IPS-NIHi11 (cell line): ENCODE measurements around the gene SNX3.
"Not testable (repeated sequence)": the region's sequence is repeated elsewhere in the genome, so short reads cannot be mapped to it uniquely, and the experiment has no call there.

Experiments
- DNase-seq: peaks from one replicate; pipeline ENCODE4 v3.0.0; 2012; ENCODE audit warnings: mixed read lengths, low spot score

Gene SNX3

DNA sequence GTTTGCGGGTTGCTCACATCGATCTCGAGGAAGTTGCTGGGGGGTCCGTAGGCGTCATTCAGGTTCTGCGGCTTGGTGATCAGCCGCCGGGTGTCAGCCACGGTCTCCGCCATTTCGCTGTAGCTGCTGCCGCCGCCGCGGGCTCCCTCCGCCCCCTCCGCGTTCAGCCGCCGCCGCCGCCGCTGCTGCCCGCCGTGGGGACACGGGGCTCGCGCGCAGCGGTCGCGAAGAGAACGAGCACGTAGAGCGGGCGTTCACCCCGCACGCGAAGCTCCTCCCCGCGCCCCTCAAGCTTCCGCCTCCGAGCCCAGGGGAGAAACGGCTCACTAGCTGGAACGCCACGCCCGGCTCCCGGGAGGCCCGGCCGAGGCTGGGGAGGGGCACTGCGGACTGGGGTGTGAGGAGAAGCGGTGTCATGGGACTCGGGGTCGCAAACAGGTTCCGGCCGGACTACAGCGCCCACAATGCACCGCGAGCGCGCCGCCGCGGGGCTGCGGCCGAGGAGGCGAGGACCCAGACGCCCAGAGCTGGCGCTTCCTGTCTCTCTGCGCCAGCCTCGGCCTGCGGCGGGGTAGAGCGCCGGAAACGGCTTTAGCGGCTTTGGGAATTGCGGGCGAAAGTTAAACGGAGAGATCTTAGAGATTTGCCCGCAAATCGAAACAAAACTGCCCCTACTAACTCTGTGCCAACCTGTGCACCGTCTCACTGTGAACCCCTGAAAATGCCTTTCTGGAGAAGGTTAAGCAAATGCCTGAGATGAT lies at the start of gene SNX3:
SNX3 (minus strand) TSS at position 232 of the 761 bp plus-strand sequence; CDS start at position 113, 119 bp downstream.
- peak; percentile 97 for DNase-seq

DNA sequence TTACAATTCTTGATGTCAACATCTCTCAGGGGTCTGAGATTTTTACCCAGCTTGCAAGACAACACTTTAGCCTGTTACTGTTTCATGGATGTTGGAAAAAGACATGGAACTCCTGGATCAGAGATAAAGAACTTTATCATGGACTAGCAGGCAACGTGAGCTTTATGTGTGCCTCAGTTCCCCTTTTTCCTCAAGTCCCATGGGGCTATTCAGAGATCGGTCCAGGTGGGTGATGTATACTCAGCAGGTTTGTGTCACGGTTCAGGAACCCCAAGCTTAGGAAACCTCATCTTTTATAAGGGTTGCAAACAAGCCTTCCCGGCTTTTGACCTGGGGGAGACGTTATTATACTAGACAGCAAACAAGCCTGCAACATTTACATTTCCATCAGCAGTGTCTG lies 49.0 kb upstream of the SNX3 start:
- DNase-seq: no peak

DNA sequence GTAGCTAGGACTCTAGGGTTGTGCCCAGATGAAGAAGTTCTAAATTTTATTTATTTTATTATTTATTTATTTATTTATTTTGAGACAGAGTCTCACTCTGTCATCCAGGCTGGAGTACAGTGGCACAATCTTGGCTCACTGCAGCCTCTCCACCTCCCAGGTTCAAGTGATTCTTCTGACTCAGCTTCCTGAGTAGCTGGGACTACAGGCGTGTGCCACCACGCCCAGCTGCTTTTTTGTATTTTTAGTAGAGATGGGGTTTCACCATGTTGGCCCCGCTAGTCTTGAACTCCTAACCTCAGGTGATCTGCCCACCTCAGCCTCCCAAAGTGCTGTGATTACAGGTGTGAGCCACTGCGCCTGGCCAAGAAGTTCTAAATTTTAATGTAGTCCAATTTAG lies 47.8 kb upstream of the SNX3 start:
- not testable (repeated sequence) for DNase-seq

GRCh38 chr6:108304646-108305045 lies 43.8 kb upstream of the SNX3 start:
- no peak for DNase-seq

GRCh38 chr6:108302386-108302785 lies 41.5 kb upstream of the SNX3 start:
- no peak for DNase-seq

GRCh38 chr6:108295676-108296075 lies 34.8 kb upstream of the SNX3 start:
- DNase-seq: no peak

GRCh38 chr6:108294727-108295625 lies 34.1 kb upstream of the SNX3 start, which contains the start of gene AFG1L:
Gene AFG1L, plus strand, starts transcription at chr6:108295054. Its CDS starts 26 bp downstream, at chr6:108295080.
- peak; percentile 94 for DNase-seq

DNA sequence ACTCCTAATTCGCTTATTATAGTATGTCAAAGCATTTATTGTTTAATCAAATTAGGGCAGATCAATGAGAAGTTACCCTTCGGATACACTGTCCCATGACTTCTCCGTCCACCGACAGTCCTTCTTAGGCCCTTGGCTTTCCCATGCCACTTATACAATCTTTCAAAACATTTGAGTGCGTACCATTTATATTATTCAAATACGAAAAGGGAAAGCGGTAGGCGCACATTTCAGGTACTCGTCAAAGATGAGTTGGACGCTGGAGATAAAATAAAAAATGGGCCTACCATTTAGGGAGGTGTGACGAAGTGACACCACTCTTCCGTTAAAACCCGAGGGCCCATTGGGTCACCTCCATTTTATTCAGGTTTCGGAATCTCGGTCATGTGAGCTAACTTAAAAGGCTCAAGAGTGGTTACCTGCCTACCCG lies 33.5 kb upstream of the SNX3 start:
- DNase-seq: no peak

GRCh38 chr6:108293527-108294296 lies 32.9 kb upstream of the SNX3 start:
- no peak for DNase-seq

DNA sequence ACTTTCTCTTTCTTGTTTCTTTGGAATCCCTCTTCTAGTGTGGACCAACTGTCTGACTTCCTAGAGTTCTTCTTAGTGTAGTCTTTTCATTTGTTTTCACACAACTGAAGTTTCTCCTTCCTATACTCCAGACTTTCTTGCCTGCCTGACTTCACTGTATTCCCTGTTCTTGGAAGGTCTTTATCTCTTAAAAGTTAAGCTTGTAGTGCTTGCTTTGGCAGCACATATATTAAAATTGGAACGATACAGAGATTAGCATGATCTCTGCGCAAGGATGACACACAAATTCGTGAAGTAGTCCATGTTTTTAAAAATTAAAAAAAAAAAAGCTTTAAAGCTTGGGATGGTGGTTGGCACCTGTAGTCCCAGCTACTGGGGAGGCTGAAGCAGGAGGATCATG lies 31.7 kb upstream of the SNX3 start:
- DNase-seq: not testable (repeated sequence)

- no peak for DNase-seq
Measured at GRCh38 chr6:108291091-108291490, 30.3 kb upstream of the SNX3 start.

- DNase-seq: no peak
Measured at GRCh38 chr6:108288742-108289141, 27.9 kb upstream of the SNX3 start.

- DNase-seq: no peak
Measured at GRCh38 chr6:108287373-108287772, 26.5 kb upstream of the SNX3 start.

- DNase-seq: no peak
Measured at GRCh38 chr6:108286366-108286765, 25.5 kb upstream of the SNX3 start.

DNA sequence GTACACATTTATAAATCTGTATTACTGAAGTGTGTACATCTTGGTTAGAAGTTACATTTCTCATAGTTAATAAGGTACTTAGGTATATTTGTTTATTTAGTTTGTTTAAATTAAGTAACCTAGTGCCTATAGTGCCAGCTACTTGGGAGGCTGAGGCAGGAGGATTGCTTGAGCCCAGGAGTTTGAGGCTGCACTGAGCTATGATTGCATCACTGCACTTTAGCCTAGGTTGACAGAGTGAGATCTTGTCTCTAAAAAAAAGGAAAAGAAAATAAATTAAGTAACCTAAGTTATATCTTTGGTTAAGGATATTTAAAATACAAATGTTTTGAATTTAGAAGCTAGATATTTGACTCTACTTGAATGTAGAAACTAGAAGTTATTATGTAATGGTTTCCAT lies 24.5 kb upstream of the SNX3 start:
- no peak for DNase-seq

- no peak for DNase-seq
Measured at GRCh38 chr6:108277831-108278230, 17.0 kb upstream of the SNX3 start.

GRCh38 chr6:108277295-108277694 lies 16.5 kb upstream of the SNX3 start:
- DNase-seq: no peak

- DNase-seq: no peak
Measured at GRCh38 chr6:108275976-108276375, 15.1 kb upstream of the SNX3 start.

- DNase-seq: no peak
Measured at GRCh38 chr6:108274546-108274945, 13.7 kb upstream of the SNX3 start.

DNA sequence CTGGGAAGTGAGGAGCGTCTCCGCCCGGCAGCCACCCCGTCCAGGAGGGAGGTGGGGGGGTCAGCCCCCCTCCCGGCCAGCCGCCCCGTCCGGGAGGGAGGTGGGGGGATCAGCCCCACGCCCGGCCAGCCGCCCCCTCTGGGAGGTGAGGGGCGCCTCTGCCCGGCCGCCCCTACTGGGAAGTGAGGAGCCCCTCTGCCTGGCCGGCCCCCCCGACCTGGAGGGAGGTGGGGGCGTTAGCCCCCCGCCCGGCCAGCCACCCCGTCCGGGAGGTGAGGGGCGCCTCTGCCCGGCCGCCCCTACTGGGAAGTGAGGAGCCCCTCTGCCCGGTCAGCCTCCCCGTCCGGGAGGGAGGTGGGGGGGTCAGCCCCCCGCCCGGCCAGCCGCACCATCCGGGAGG lies 9.1 kb upstream of the SNX3 start:
- DNase-seq: not testable (repeated sequence)

GRCh38 chr6:108268845-108269244 lies 8.0 kb upstream of the SNX3 start:
- DNase-seq: no peak

DNA sequence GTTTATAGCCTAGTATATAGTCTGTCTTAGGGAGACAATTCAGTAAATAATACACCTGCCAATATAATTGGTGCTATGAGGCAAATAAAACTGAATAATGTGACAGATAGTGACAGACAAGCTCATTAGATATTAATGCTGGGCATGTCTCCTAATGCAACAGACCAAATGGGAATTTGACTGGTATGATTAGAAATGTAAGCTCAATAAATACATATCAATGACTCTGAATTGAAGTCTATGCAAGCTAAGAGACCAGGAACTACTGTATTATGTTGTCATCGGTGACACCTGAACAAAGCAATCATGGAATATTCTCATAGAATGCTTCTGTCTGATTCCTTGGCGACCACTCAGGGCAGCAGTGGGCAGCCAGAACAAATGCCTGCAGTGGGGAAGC lies 2.5 kb upstream of the SNX3 start:
- no peak for DNase-seq
